HG02571 (cell line): ENCODE results near the gene SPHK1.

Source experiments
- ATAC-seq: cut with Tn5 transposase; IDR thresholded peaks from one replicate; pipeline ENCODE4 v1.9.1; 2021; ENCODE audit warnings: mild to moderate bottlenecking, moderate library complexity; ENCODE audit not compliant: unreplicated experiment

Gene SPHK1

GRCh38 chr17:76360461-76360860 lies 23.9 kb upstream of the SPHK1 start:
- ATAC-seq = no peak

- ATAC-seq = no peak
These were observed 21.1 kb upstream of the SPHK1 start for GRCh38 chr17:76363107-76363842.

GRCh38 chr17:76365256-76365903 lies 19.0 kb upstream of the SPHK1 start:
- no peak for ATAC-seq

GRCh38 chr17:76366247-76366646 lies 18.2 kb upstream of the SPHK1 start:
- ATAC-seq = no peak

GRCh38 chr17:76367642-76368041 lies 16.8 kb upstream of the SPHK1 start:
- ATAC-seq = no peak

GRCh38 chr17:76368545-76368944 lies 15.9 kb upstream of the SPHK1 start:
- ATAC-seq = no peak

- no peak for ATAC-seq
These were observed 15.0 kb upstream of the SPHK1 start for GRCh38 chr17:76369379-76369778.

GRCh38 chr17:76369804-76370203 lies 14.6 kb upstream of the SPHK1 start:
- no peak for ATAC-seq

- ATAC-seq = no peak
These were observed 14.0 kb upstream of the SPHK1 start for GRCh38 chr17:76370261-76370993.

- no peak for ATAC-seq
These were observed 12.5 kb upstream of the SPHK1 start for GRCh38 chr17:76371656-76372628.

GRCh38 chr17:76376318-76377133 lies 7.9 kb upstream of the SPHK1 start:
- no peak for ATAC-seq

- no peak for ATAC-seq
These were observed 5.7 kb upstream of the SPHK1 start for GRCh38 chr17:76378548-76379274.

- no peak for ATAC-seq
These were observed 5.2 kb upstream of the SPHK1 start for GRCh38 chr17:76379275-76379641.

- ATAC-seq = no peak
These were observed 4.6 kb upstream of the SPHK1 start for GRCh38 chr17:76379646-76380376.

- no peak for ATAC-seq
These were observed 2.6 kb upstream of the SPHK1 start for GRCh38 chr17:76381633-76382350.

- no peak for ATAC-seq
These were observed 2.0 kb upstream of the SPHK1 start for GRCh38 chr17:76382351-76382802.

- no peak for ATAC-seq
These were observed 1.4 kb upstream of the SPHK1 start for GRCh38 chr17:76382803-76383545.
